HG02970 (cell line): ENCODE data around the gene CBLIF.
"Not testable (repeated sequence)": the region's sequence is repeated elsewhere in the genome, so short reads cannot be mapped to it uniquely, and the experiment has no call there.

Source experiments
- ATAC-seq: cut with Tn5 transposase; IDR thresholded peaks from one replicate; pipeline ENCODE4 v1.9.1; 2021; ENCODE audit warnings: mild to moderate bottlenecking, moderate library complexity, moderate number of reproducible peaks; ENCODE audit not compliant: unreplicated experiment, low FRiP score

The CBLIF gene

DNA sequence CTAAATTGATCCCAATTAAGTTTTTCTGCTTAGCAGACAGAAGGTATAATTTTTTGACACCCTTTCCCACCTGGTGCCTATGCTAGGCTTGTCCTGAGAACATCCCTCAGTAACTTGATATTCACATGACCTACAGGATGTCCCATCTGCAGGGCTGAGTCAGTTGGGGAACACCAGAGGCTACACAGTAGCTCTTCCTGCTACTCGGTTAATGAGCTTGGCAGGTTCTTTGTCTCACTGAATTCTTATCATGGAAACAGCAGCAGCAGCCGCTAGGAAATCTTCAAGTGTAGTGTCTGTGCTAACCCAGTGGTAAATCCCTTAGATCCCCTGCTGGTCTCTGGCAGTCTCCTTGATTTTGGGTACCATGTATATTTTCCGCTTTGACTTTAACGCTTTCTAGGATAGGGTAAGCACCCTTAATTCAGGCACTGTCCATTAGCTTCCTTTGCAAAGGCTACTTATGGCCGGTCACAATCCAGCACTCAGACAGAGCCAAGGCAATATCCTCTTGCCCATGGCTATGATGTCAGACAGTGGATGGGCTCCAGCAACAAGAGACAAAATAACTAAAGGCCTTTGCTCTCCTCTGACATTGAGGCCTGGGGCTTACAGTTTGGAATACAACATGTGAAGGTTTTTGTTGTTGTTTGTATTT, 43.2 kb downstream of the CBLIF start:
- no peak for ATAC-seq

DNA sequence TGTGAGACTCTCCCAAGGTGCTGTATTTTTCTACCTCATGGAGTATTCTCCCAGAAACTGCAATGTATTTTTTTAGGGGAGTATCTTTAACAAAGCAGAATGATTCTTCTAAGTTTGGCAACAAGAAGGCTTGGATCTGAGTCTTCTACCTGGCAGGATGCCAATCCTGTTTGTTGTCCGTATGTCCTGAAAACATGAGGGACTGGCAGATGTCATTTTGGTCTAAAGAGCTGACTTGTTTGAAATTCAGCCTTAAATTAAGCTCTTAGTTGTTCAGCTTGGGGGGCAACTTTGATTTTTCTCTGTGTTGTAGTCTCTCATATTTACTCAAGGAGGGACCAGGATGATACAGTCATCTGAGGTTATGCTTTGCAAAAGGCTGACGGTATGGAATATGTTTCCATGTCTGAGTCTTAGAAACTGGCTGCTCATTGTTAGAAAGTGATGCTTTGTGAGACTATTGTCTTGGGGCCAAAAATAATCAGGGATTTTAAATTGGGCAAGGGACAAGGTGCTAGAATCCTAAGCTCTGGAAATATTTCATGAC, 44.1 kb downstream of the CBLIF start:
- no peak for ATAC-seq

DNA sequence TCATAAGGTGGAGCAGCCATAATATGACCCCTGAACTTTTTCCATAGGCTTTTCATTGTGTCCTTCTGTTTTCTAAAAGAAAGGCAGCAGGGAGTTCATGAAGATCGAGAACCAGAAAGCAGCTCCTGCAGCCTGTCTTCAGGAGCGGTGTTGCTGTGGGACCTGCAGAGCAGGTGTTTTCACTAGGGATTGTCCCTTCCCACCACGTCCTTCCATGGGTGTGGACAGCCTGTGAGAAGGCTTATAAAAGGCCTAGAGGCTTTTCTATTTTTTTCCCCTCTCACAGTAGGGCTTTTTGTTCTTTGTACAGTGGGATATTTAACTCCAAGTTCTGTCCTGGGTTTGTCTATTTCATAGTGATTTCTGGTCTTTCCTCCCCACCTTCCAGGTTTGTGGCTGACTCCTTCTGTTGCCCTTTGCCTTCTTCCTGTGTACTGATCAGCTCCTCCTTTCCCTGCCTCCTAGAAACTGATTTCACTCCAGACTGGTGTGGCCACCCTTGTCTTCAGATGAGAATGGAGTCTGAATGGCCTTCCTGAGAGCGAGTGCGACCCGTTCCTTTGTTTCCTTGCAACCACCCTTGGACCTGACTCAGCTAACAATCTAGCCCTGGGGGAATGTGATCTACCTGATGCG, 44.8 kb downstream of the CBLIF start:
- no peak for ATAC-seq

DNA sequence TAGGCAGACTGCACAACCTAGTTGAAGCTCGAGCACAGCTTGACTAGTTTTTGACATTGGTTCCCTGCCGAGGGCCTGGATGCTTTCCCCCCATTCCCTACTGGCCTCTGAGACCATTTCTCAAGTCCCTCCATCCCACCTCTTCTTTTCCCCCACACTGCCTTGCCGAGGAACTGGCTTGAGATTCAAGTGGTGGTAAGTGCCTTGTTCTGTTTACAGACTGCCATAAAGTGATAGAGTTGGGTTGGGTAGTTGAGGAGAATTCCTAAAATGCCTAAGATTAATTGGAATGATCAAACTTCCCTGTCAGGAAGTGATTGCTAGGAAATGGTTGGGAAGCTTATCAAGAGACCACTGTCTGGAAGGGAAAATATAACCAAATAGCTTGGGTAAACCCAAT, 50.9 kb downstream of the CBLIF start:
- no peak for ATAC-seq

DNA sequence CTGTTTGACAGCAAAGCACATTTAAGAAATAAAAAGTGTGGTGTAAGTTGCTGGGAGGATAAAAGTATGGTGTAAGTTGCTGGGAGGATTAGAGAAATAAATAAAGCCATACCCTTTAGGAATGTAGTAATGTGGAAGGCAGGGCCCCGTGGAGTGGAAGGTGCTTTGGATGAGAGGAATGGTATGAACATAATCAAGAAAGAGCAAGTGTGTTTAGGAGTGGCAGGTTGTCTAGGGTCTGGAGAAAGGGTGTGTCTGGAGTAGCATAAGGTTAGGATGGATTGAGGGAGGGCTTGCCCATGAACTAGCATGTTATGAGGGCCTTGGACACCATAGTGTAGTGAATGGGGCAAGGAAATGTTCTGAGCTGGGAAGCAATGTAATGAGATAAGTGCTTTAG, 52.8 kb downstream of the CBLIF start:
- ATAC-seq: no peak

DNA sequence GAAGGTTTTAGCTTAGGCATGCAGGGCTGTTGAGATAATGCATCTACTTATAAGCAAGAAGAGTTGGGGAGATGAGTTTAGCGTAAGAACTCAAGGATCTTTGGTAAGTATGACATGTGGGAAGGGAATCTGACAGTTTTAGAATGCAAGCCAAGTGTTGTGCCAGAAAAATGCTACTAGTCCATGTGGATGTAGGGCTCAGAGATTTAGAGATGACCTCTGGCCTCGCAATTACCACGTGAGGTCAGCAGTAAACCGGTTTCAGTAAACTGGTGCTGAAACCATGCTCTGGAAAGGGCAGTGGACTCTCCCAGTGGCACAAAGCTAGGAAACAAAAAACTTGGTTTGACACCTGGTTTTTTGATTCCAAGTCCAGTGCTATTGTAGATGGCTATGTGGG, 53.7 kb downstream of the CBLIF start:
- ATAC-seq: no peak

DNA sequence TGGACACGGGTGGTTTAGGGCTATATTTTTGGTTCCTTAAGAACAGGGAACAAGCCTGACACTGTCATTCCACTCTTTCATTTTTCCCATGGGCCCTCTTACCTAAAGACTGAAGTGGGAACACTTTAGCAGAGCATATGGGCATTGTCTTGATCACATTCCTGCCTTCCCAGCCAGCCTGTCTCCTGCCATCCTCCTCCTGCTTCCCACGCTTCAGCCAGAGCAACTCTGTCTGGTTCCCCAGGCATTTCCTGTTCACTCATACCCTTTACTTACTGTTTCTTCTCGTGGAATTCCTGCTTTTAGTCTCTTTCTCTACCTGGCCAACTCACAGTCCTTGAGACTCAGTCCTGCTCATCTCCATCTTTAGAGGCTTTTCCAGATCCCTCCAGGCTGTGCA, 57.5 kb downstream of the CBLIF start:
- no peak for ATAC-seq

DNA sequence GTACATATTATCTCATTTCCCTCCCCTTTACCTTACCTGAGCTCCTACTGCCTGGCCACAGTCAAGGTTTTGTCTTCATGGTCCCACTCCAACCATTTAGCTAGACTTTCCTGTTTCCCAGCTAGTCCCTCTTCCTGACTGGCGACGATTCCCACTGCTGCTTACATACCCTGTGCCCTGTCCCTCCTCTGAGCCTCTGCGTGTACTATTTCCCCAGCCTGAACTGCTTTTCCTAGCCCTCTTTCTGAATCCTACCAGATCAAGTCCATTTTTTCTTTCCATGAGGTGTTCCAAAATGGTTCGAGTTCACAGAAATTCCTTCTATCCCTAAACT, 58.1 kb downstream of the CBLIF start:
- ATAC-seq: no peak

DNA sequence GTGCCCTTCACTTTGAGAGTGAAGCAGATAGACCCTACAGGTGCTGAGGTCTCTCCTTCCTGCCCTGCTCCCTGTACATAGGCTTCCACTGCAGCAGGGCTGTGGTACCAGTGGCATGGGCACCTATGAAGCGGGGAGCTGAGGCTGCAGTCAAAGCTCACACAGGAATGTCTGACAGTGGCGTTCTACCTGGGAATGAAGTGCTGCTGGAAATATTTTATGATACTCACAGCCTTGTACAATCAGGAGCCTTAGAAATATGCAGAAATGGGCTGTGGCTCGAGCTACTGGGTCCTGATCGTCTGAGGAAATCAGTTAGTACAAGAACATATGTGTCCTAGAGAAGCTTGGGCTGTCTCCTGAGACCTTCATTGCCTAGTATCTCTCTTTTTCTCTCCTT, 59.5 kb downstream of the CBLIF start:
- no peak for ATAC-seq

DNA sequence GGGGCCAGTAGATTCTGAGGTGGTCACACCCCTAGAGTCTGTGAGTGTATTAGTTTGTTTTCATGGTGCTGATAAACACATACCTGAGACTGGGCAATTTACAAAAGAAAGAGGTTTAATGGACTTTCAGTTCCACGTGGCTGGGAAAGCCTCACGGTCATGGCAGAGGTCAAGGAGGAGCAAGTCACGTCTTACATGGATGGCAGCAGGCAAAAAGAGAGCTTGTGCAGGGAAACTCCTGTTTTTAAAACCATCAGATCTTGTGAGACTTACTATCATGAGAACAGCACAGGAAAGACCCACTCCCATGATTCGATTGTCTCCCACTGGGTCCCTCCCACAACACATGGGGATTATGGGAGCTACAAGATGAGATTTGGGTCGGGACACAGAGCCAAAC, 60.9 kb downstream of the CBLIF start:
- ATAC-seq: not testable (repeated sequence)

DNA sequence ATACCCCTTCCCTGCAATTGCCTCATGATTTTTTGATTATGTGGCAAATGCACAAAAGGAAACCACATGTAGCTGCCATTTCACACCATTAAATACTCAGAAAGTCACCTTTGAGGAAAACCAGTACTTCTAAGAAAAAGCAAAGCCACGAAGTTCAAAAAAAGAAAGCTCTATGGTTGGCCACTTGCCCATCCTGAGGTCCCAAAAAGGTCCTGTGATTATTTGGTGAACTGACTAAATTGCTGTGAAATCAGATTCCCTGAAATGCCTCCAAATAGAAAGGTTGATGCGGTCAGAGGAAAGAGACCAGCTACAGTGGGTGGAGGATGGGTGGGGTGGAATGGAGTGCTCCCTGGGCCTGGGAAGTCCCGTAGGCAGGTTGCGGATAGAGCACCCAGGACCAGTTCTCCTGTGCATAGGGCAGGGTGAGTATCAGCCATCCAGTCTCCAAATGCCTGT, 61.6 kb downstream of the CBLIF start:
- ATAC-seq: no peak

DNA sequence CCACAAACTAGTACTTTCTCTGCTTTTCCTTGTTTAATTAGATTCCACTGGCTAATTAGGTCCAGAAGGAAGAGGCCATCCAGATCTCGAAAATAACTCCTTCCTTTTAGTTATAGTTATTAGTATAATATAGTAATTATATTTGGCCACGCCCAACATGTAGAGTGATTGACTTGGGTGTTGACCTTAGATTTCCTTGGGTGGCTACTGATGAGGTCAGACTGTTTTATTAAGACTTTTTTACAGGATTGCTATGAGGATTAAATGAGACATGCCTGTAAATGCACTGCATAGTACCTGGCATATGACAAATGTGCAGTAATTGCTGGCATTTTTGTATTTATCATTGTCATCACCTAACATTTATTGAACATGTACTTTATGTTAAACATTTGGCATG, 63.2 kb downstream of the CBLIF start:
- no peak for ATAC-seq

DNA sequence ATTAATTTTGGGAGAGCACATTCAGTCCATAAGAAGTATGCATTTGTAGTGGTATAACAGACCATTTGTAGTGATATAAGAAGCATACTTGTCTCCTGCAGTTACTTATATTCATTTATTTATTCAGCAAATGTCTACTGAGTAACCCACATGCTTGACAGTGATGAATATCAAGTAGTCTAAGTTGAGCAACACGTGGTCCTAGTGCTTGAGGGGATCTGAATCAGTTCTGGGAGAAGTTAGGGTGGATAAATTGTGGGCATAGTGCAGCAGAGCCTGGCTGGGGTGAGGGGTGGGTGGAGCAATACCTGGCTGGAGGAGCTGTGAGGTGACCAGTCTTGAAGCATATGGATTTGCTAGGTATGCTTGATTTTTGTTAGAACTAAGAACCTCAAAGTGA, 65.8 kb downstream of the CBLIF start:
- ATAC-seq: no peak
